ENCODE results near the gene STAT6.

STAT6 gene

GRCh38 chr12:57111031-57111734 is at the start of gene STAT6:
STAT6 (minus strand) TSS chr12:57111362; CDS start chr12:57108278, 3,084 bp downstream.
- peaks cover 7 to 46% (median 43%) of the 10 kb centered on the region in 5 donors for H3K4me1 ChIP-seq (ENCODE audit: control insufficient read depth in 5 of 5, insufficient read depth in 5 of 5, low read length in 5 of 5)
- peak within 1 kb of the TSS; percentile 78 to 98 (median 94) for H3K4me3 ChIP-seq (ENCODE audit: low read depth in 1 of 5, low read length in 5 of 5)
- no peaks in the 10 kb centered on the region for H3K27me3 ChIP-seq (ENCODE audit: control insufficient read depth in 5 of 5, insufficient read depth in 4 of 5, low read length in 5 of 5)

DNA sequence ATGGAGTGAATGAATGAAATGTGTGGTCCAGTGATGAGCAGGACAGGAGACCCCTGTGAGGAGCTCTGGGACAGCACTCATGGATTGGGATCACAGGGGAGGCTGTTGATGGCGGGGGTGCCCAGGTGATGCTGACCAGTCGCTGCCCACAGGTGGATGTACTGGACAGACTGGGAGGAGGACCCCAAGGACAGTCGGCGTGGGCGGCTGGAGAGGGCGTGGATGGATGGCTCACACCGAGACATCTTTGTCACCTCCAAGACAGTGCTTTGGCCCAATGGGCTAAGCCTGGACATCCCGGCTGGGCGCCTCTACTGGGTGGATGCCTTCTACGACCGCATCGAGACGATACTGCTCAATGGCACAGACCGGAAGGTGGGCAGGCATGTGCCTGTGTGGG is 49.6 kb upstream of the STAT6 start:
- no peak overlapping the region for H3K27ac ChIP-seq (ENCODE audit: low read depth, low read length)
- no peaks in the 10 kb centered on the region for H3K27me3 ChIP-seq (ENCODE audit: control insufficient read depth in 5 of 5, insufficient read depth in 4 of 5, low read length in 5 of 5)
- H3K9me3 ChIP-seq (ENCODE audit: control insufficient read depth in 5 of 5, low read length in 5 of 5), result no peaks in the 10 kb centered on the region
- H3K4me1 ChIP-seq (ENCODE audit: control insufficient read depth in 5 of 5, insufficient read depth in 5 of 5, low read length in 5 of 5), result peaks cover 9 to 70% (median 55%) of the 10 kb centered on the region in 5 donors
- H3K9ac ChIP-seq (ENCODE audit: low read length in 5 of 5), result no peak overlapping the region
- peaks cover 5 to 98% (median 82%) of the 10 kb centered on the region in 5 donors for H3K36me3 ChIP-seq (ENCODE audit: control insufficient read depth in 5 of 5, insufficient read depth in 5 of 5, low read length in 5 of 5)
- H3K4me3 ChIP-seq (ENCODE audit: low read depth in 1 of 5, low read length in 5 of 5), result no peak overlapping the region

More at GRCh38 chr12:57111031-57111734, at the start of gene STAT6:
- H3K9ac ChIP-seq (ENCODE audit: low read length in 5 of 5), result peak within 1 kb of the TSS; percentile 84 to 99 (median 95)
- H3K9me3 ChIP-seq (ENCODE audit: control insufficient read depth in 5 of 5, low read length in 5 of 5), result no peaks in the 10 kb centered on the region
- peaks cover 0 to 24% (median 20%) of the 10 kb centered on the region in 5 donors for H3K36me3 ChIP-seq (ENCODE audit: control insufficient read depth in 5 of 5, insufficient read depth in 5 of 5, low read length in 5 of 5)
- H3K27ac ChIP-seq (ENCODE audit: low read depth, low read length), result peak within 1 kb of the TSS; percentile 100

- Histone ChIP-seq H3K27ac (ENCODE audit: low read depth, low read length) (peak overlapping the region; percentile 75), H3K36me3 (ENCODE audit: control insufficient read depth in 5 of 5, insufficient read depth in 5 of 5, low read length in 5 of 5) (peaks cover 5 to 99% (median 82%) of the 10 kb centered on the region in 5 donors), H3K4me1 (ENCODE audit: control insufficient read depth in 5 of 5, insufficient read depth in 5 of 5, low read length in 5 of 5) (peaks cover 9 to 75% (median 56%) of the 10 kb centered on the region in 5 donors), H3K27me3 (ENCODE audit: control insufficient read depth in 5 of 5, insufficient read depth in 4 of 5, low read length in 5 of 5) (no peaks in the 10 kb centered on the region), H3K9ac (ENCODE audit: low read length in 5 of 5) (peak overlapping the region in 1 of 5 donors; percentile 21), H3K4me3 (ENCODE audit: low read depth in 1 of 5, low read length in 5 of 5) (no peak overlapping the region), H3K9me3 (ENCODE audit: control insufficient read depth in 5 of 5, low read length in 5 of 5) (no peaks in the 10 kb centered on the region)
These were observed 48.9 kb upstream of the STAT6 start for GRCh38 chr12:57160040-57160439.

DNA sequence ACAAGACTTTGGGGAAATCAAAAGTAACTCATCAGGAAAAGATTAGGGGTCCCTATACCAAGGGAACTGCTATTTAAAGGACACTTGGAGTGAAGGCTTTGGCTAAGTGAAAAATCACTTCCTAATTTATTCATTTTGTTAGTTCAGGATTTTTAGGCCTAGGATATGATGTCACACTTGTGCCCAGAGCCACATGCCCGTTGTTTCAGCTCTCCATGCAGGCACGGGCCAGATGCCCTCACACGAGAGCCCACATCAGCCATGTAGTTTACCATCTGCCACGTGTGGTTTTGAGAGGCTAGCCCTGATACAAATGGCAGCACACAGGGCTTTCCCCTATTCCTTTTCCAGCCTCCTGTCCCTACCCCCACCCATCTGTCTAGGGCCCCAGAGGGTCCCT is 48.1 kb upstream of the STAT6 start:
- H3K9ac ChIP-seq (ENCODE audit: low read length in 5 of 5), result no peak overlapping the region
- peak overlapping the region; percentile 75 for H3K27ac ChIP-seq (ENCODE audit: low read depth, low read length)
- no peaks in the 10 kb centered on the region for H3K9me3 ChIP-seq (ENCODE audit: control insufficient read depth in 5 of 5, low read length in 5 of 5)
- H3K27me3 ChIP-seq (ENCODE audit: control insufficient read depth in 5 of 5, insufficient read depth in 4 of 5, low read length in 5 of 5), result no peaks in the 10 kb centered on the region
- no peak overlapping the region for H3K4me3 ChIP-seq (ENCODE audit: low read depth in 1 of 5, low read length in 5 of 5)
- peaks cover 3 to 99% (median 82%) of the 10 kb centered on the region in 5 donors for H3K36me3 ChIP-seq (ENCODE audit: control insufficient read depth in 5 of 5, insufficient read depth in 5 of 5, low read length in 5 of 5)
- peaks cover 12 to 81% (median 63%) of the 10 kb centered on the region in 5 donors for H3K4me1 ChIP-seq (ENCODE audit: control insufficient read depth in 5 of 5, insufficient read depth in 5 of 5, low read length in 5 of 5)

DNA sequence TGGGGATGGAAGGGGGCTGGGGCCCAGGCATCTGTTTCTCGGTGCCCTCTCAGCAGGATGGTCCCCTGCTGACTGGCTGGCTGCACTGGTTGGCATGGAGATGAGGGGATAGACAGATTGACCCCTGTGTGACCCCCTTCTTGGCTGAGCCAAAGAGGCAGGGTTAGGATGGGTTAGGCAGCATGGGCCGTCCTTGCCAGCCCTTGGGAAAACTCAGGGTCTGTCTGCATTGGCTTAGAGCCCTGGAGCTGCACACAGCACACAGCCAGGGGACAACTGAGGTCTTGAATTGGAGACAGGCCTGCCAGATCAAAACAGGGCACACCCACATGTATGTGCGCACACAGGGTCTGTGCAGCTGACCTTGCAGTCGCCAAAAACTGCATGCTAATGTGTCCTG is 47.5 kb upstream of the STAT6 start:
- Histone ChIP-seq H3K27me3 (ENCODE audit: control insufficient read depth in 5 of 5, insufficient read depth in 4 of 5, low read length in 5 of 5) (no peaks in the 10 kb centered on the region), H3K4me1 (ENCODE audit: control insufficient read depth in 5 of 5, insufficient read depth in 5 of 5, low read length in 5 of 5) (peaks cover 14 to 88% (median 70%) of the 10 kb centered on the region in 5 donors), H3K9ac (ENCODE audit: low read length in 5 of 5) (peak overlapping the region in 2 of 5 donors; percentile 23 to 40), H3K9me3 (ENCODE audit: control insufficient read depth in 5 of 5, low read length in 5 of 5) (no peaks in the 10 kb centered on the region), H3K36me3 (ENCODE audit: control insufficient read depth in 5 of 5, insufficient read depth in 5 of 5, low read length in 5 of 5) (peaks cover 0 to 99% (median 83%) of the 10 kb centered on the region in 5 donors), H3K4me3 (ENCODE audit: low read depth in 1 of 5, low read length in 5 of 5) (no peak overlapping the region), H3K27ac (ENCODE audit: low read depth, low read length) (peak overlapping the region; percentile 75)

- peaks cover 0 to 99% (median 83%) of the 10 kb centered on the region in 5 donors for H3K36me3 ChIP-seq (ENCODE audit: control insufficient read depth in 5 of 5, insufficient read depth in 5 of 5, low read length in 5 of 5)
- H3K4me1 ChIP-seq (ENCODE audit: control insufficient read depth in 5 of 5, insufficient read depth in 5 of 5, low read length in 5 of 5), result peaks cover 14 to 92% (median 74%) of the 10 kb centered on the region in 5 donors
- H3K4me3 ChIP-seq (ENCODE audit: low read depth in 1 of 5, low read length in 5 of 5), result no peak overlapping the region
- no peaks in the 10 kb centered on the region for H3K9me3 ChIP-seq (ENCODE audit: control insufficient read depth in 5 of 5, low read length in 5 of 5)
- H3K27ac ChIP-seq (ENCODE audit: low read depth, low read length), result peak overlapping the region; percentile 75
- no peaks in the 10 kb centered on the region for H3K27me3 ChIP-seq (ENCODE audit: control insufficient read depth in 5 of 5, insufficient read depth in 4 of 5, low read length in 5 of 5)
- peak overlapping the region in 2 of 5 donors; percentile 23 to 40 for H3K9ac ChIP-seq (ENCODE audit: low read length in 5 of 5)
These were observed 47.0 kb upstream of the STAT6 start for GRCh38 chr12:57158186-57158585.

DNA sequence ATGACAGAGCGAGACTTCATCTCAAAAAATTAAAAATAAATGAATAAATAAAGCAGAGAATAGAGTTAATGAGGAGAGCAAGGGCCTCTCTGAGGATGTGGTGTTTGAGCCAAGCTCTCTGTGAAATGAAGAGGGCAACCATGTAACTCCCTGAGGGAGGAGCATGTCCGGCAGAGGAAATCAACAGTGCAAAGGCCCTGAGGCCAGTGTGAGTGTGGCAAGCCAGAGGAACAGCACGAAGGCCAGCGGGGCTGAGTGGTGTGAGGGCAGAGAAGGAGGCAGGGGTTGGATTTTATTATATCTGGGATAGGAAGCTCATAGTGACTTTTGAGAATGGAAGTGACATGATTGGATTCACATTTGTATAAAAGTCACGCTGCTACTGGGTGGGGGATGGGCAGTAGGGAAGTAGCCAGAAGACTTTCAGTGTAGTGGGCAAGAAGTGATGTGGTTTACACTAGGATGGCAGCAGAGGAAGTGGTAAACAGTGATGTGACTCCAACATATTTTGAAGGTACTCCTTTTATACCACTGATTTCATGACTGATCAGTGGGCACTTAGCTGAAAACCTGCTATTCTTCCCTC is 46.5 kb upstream of the STAT6 start:
- Histone ChIP-seq H3K36me3 (ENCODE audit: control insufficient read depth in 5 of 5, insufficient read depth in 5 of 5, low read length in 5 of 5) (peaks cover 0 to 95% (median 78%) of the 10 kb centered on the region in 5 donors), H3K9me3 (ENCODE audit: control insufficient read depth in 5 of 5, low read length in 5 of 5) (no peaks in the 10 kb centered on the region), H3K4me1 (ENCODE audit: control insufficient read depth in 5 of 5, insufficient read depth in 5 of 5, low read length in 5 of 5) (peaks cover 14 to 94% (median 79%) of the 10 kb centered on the region in 5 donors), H3K9ac (ENCODE audit: low read length in 5 of 5) (peak overlapping the region in 1 of 5 donors; percentile 40), H3K4me3 (ENCODE audit: low read depth in 1 of 5, low read length in 5 of 5) (no peak overlapping the region), H3K27ac (ENCODE audit: low read depth, low read length) (peak overlapping the region; percentile 75), H3K27me3 (ENCODE audit: control insufficient read depth in 5 of 5, insufficient read depth in 4 of 5, low read length in 5 of 5) (no peaks in the 10 kb centered on the region)

DNA sequence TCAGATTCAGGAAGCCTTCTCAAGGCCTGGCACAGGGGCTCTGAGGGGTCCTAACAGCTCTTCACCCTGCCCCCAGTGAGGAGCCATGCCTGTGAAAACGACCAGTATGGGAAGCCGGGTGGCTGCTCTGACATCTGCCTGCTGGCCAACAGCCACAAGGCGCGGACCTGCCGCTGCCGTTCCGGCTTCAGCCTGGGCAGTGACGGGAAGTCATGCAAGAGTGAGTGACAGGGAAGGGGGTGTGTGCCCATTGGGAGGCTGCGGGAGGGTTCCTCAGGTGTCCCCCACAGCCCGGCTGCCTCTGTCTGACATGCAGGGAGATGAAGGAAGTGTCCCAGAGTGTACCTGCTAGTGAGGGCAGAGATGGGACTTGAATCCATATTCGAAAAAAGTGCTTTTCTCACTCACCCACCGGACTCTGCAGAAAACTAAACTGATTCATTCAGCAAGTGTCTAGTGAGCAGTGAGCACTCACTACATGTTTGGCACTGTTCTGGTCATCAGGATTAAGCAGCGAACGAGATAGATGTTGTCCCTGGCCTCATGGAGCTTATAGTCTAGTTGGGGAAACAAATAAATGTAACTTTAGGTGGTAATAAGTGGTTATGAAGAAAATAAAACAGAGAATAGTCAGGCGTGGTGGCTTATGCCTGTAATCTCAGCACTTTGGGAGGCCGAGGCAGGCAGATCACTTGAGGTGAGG is 45.7 kb upstream of the STAT6 start:
- peak overlapping the region; percentile 75 for H3K27ac ChIP-seq (ENCODE audit: low read depth, low read length)
- no peaks in the 10 kb centered on the region for H3K9me3 ChIP-seq (ENCODE audit: control insufficient read depth in 5 of 5, low read length in 5 of 5)
- H3K27me3 ChIP-seq (ENCODE audit: control insufficient read depth in 5 of 5, insufficient read depth in 4 of 5, low read length in 5 of 5), result no peaks in the 10 kb centered on the region
- H3K4me1 ChIP-seq (ENCODE audit: control insufficient read depth in 5 of 5, insufficient read depth in 5 of 5, low read length in 5 of 5), result peaks cover 17 to 95% (median 84%) of the 10 kb centered on the region in 5 donors
- peak overlapping the region in 1 of 5 donors; percentile 42 for H3K9ac ChIP-seq (ENCODE audit: low read length in 5 of 5)
- peaks cover 0 to 87% (median 70%) of the 10 kb centered on the region in 5 donors for H3K36me3 ChIP-seq (ENCODE audit: control insufficient read depth in 5 of 5, insufficient read depth in 5 of 5, low read length in 5 of 5)
- no peak overlapping the region for H3K4me3 ChIP-seq (ENCODE audit: low read depth in 1 of 5, low read length in 5 of 5)

DNA sequence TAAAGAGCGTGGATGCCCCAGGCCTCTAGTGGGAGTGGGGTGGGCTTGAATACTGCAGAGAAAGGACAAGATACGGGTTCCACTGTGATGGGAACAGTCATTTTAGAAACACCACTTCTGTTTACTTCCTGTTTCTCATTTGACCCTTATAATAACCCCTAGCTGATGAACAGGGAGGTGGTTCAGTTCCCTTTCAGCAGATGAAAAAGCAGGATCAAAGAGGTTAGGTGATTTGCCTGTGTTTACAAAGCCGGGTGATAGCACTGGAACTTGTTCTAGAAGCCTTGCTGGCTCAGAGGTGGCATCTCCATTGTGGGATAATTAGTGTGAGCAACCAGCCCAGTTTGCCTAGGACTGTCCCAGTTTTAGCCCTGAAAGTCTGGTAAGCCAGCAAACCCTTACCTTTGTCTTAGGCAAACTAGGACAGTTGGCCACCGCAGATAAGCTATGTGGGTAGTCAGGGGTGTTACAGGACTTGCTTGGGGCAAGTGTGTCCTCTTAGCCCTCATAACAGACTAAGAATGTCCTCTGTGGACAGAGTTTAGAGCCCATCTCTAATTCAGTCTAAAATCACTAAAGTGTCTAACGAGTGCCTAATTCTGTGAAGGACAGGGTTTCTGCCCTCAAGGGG is 43.8 kb upstream of the STAT6 start:
- no peak overlapping the region for H3K4me3 ChIP-seq (ENCODE audit: low read depth in 1 of 5, low read length in 5 of 5)
- H3K4me1 ChIP-seq (ENCODE audit: control insufficient read depth in 5 of 5, insufficient read depth in 5 of 5, low read length in 5 of 5), result peaks cover 32 to 95% (median 94%) of the 10 kb centered on the region in 5 donors
- H3K36me3 ChIP-seq (ENCODE audit: control insufficient read depth in 5 of 5, insufficient read depth in 5 of 5, low read length in 5 of 5), result peaks cover 0 to 82% (median 51%) of the 10 kb centered on the region in 5 donors
- H3K9me3 ChIP-seq (ENCODE audit: control insufficient read depth in 5 of 5, low read length in 5 of 5), result no peaks in the 10 kb centered on the region
- H3K9ac ChIP-seq (ENCODE audit: low read length in 5 of 5), result peak overlapping the region in 2 of 5 donors; percentile 25
- peak overlapping the region; percentile 93 for H3K27ac ChIP-seq (ENCODE audit: low read depth, low read length)
- no peaks in the 10 kb centered on the region for H3K27me3 ChIP-seq (ENCODE audit: control insufficient read depth in 5 of 5, insufficient read depth in 4 of 5, low read length in 5 of 5)
